ENCODE data around the gene ABCB8.

- no peak for TF ChIP-seq CTCF (conservative IDR thresholded peaks at IDR 0.05)
- no peak for TF ChIP-seq ZFX (IDR thresholded peaks at IDR 0.05)
These were observed 57.7 kb downstream of the ABCB8 start, which contains the start of gene AGAP3 for GRCh38 chr7:151085691-151086620.

Data from C4-2B (cell line).